Neutrophil (primary cell): ENCODE data around the gene GALM.
"Not testable (repeated sequence)": the region's sequence is repeated elsewhere in the genome, so short reads cannot be mapped to it uniquely, and the experiment has no call there.

Source experiments
- H3K27ac ChIP-seq: fragments of 200-600 bp; sonication (generic); 2 replicates; pipeline ENCODE4 v1.5.1; 2016; ENCODE audit warnings: mild to moderate bottlenecking, moderate library complexity
- H3K27me3 ChIP-seq: fragments of 200-600 bp; sonication (generic); 2 replicates; pipeline ENCODE4 v1.6.0; 2016; ENCODE audit warnings: mild to moderate bottlenecking
- H3K36me3 ChIP-seq: fragments of 200-600 bp; sonication (generic); 2 replicates; pipeline ENCODE4 v1.5.1; 2017
- H3K4me1 ChIP-seq, 2 experiments: fragments of 200-600 bp in 1 of 2; sonication (generic) in 1 of 2; 1 replicate in 1 of 2; 2 replicates in 1 of 2; pipeline versions ENCODE4 v1.5.1 to v1.6.1; 2013 to 2016; ENCODE audit warnings: low read depth in 1 of 2, low read length in 1 of 2, mild to moderate bottlenecking in 1 of 2, moderate library complexity in 1 of 2; ENCODE audit not compliant: control insufficient read depth in 1 of 2, insufficient read depth in 1 of 2
- H3K4me3 ChIP-seq, 2 experiments: fragments of 200-600 bp in 1 of 2; sonication (generic) in 1 of 2; 1 replicate in 1 of 2; 2 replicates in 1 of 2; pipeline ENCODE4 v1.5.1; 2013 to 2016; ENCODE audit warnings: low read depth in 1 of 2, low read length in 1 of 2, mild to moderate bottlenecking in 1 of 2, moderate library complexity in 1 of 2
- H3K9me3 ChIP-seq: fragments of 200-600 bp; sonication (generic); 2 replicates; pipeline ENCODE4 v1.5.1; 2016
- CTCF ChIP-seq: fragments of 200-600 bp; sonication (generic); IDR thresholded peaks from 2 replicates; pipeline ENCODE4 v1.5.1; 2016; ENCODE audit warnings: antibody characterized with exemption

Gene GALM

GRCh38 chr2:38709567-38710194 lies 43.8 kb downstream of the GALM start:
- Histone ChIP-seq H3K27me3 (no peaks in the 10 kb centered on the region), H3K4me3 (no peak overlapping the region), H3K36me3 (peaks cover 6% of the 10 kb centered on the region), H3K9me3 (no peaks in the 10 kb centered on the region), H3K27ac (no peak overlapping the region), H3K4me1 (no peaks in the 10 kb centered on the region)
- no peak for TF ChIP-seq CTCF

- no peak for TF ChIP-seq CTCF
- H3K27ac ChIP-seq = no peak overlapping the region
- H3K36me3 ChIP-seq = peaks cover 6% of the 10 kb centered on the region
Observed at GRCh38 chr2:38711558-38711957, 45.6 kb downstream of the GALM start.

GRCh38 chr2:38712413-38712812 lies 46.5 kb downstream of the GALM start:
- peaks cover 7 to 12% of the 10 kb centered on the region in 2 experiments for H3K4me1 ChIP-seq
- TF ChIP-seq CTCF = no peak
- H3K36me3 ChIP-seq = peaks cover 6% of the 10 kb centered on the region
- H3K4me3 ChIP-seq = no peak overlapping the region
- no peaks in the 10 kb centered on the region for H3K27me3 ChIP-seq
- H3K9me3 ChIP-seq = no peaks in the 10 kb centered on the region
- H3K27ac ChIP-seq = no peak overlapping the region

More at GRCh38 chr2:38711558-38711957, 45.6 kb downstream of the GALM start:
- Histone ChIP-seq H3K9me3 (no peaks in the 10 kb centered on the region), H3K27me3 (no peaks in the 10 kb centered on the region), H3K4me3 (no peak overlapping the region), H3K4me1 (peaks cover 7 to 9% of the 10 kb centered on the region in 2 experiments)

GRCh38 chr2:38712871-38713270 lies 47.0 kb downstream of the GALM start:
- peaks cover 7 to 12% of the 10 kb centered on the region in 2 experiments for H3K4me1 ChIP-seq
- no peak overlapping the region for H3K27ac ChIP-seq
- peaks cover 6% of the 10 kb centered on the region for H3K36me3 ChIP-seq
- TF ChIP-seq CTCF = no peak
- no peaks in the 10 kb centered on the region for H3K9me3 ChIP-seq
- no peak overlapping the region for H3K4me3 ChIP-seq
- H3K27me3 ChIP-seq = no peaks in the 10 kb centered on the region

- Histone ChIP-seq H3K4me1 (peaks cover 7 to 12% of the 10 kb centered on the region in 2 experiments), H3K27me3 (no peaks in the 10 kb centered on the region), H3K27ac (no peak overlapping the region)
Observed at GRCh38 chr2:38713338-38713737, 47.4 kb downstream of the GALM start.

GRCh38 chr2:38714941-38715340 lies 49.0 kb downstream of the GALM start:
- H3K9me3 ChIP-seq, H3K36me3 ChIP-seq, H3K27ac ChIP-seq, H3K4me3 ChIP-seq, H3K27me3 ChIP-seq: not testable (repeated sequence)
- peaks cover 7 to 12% of the 10 kb centered on the region in 2 experiments for H3K4me1 ChIP-seq

More at GRCh38 chr2:38713338-38713737, 47.4 kb downstream of the GALM start:
- H3K36me3 ChIP-seq = peaks cover 6% of the 10 kb centered on the region
- H3K4me3 ChIP-seq = no peak overlapping the region
- no peak for TF ChIP-seq CTCF
- no peaks in the 10 kb centered on the region for H3K9me3 ChIP-seq
